HG03097 (cell line): Measurements from ENCODE around the gene DCLK1.

Experiments
- ATAC-seq: cut with Tn5 transposase; IDR thresholded peaks from one replicate; pipeline ENCODE4 v1.9.1; 2021; ENCODE audit not compliant: unreplicated experiment, low FRiP score

The DCLK1 gene

DNA sequence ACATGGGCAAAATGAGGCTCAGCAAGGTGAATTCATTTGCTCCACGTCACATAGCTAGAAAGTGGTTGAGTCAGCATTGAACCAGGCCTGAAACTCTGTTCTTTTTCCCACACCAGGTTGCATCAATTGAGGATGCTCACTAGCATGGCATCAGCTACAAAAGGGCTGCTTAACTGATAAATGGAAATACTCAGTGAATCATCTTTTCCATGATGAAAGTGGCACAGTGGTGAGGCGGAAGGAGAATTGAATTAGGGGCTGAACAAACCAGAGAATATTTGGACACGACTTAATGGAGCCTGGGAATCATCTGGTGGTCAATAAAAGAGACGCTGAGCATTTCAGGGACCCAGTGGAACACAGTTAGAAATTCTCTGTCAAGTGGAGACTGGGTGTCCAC lies 334.6 kb downstream of the DCLK1 start:
- no peak for ATAC-seq

DNA sequence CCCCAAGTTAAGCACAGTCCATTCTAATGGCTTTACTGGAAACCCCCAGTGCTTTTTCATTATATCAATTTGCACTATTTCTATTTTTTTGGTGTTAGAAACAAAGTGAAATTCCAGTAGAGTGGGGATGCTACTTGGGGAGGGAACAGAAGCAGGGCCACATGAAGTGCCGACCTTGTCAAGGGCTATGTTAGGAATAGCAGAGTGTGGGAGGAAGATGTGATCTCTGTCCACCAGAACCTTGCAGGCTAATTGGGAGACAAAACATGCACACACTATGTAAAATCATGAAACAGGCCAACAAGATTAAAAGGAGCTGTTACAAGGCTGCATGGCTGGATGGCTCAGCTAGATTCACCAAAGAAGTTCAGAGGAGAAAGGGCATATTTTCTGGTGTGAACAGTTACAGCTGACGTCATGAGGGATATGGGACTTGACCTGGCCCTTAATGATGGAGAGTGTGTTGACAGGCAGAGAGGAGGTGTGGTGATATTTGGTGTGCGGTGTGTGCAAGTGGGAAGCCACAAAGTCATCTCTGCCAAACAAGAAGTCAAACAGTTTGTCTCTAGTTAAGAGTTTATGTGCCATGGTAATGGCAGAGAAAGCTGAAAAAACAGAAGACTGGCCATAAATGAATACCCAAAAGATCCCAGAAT lies 336.3 kb downstream of the DCLK1 start:
- no peak for ATAC-seq

DNA sequence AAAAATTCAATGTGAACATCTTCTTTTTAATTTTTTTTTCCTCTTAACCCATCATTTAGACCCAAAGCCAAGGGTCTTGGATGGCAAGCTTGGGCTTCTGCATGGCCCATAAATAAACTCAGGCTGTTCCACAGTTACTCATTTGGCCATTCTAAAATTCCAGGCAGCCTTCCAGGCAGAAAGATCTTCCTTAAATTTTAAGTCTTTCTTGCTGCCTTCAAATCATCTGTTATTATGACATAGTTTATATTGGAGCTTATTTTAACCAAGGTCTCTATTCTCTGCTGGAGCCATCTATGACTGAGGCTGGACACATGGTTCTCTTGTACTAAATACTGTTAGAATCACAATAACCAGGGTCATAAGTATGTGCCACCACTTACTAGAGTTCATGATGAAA lies 337.4 kb downstream of the DCLK1 start:
- no peak for ATAC-seq

- ATAC-seq: no peak
Measured at GRCh38 chr13:35792911-35793310, 338.3 kb downstream of the DCLK1 start.

DNA sequence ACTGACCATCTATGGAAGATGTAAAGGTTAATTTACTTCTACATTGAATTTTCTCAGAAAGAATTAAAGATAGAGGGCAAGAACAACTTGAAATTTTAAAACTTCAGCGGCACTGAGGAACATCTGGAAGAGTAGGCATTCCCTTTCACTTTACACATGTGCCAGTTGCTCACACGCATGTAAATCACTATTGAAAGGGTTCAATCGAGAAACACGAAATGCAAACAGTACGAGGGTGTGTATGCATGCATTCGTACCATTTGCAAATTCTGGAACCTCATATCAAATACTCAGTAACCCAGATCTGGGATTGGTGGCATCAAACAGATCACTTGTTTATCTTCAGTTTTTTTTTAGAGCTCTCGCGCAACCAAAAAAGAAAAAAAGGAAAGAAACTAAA lies 339.2 kb downstream of the DCLK1 start:
- no peak for ATAC-seq

GRCh38 chr13:35791184-35791851 lies 339.9 kb downstream of the DCLK1 start:
- no peak for ATAC-seq

- no peak for ATAC-seq
Measured at GRCh38 chr13:35789335-35790165, 341.6 kb downstream of the DCLK1 start.

- ATAC-seq: no peak
Measured at GRCh38 chr13:35787937-35788336, 343.2 kb downstream of the DCLK1 start.

DNA sequence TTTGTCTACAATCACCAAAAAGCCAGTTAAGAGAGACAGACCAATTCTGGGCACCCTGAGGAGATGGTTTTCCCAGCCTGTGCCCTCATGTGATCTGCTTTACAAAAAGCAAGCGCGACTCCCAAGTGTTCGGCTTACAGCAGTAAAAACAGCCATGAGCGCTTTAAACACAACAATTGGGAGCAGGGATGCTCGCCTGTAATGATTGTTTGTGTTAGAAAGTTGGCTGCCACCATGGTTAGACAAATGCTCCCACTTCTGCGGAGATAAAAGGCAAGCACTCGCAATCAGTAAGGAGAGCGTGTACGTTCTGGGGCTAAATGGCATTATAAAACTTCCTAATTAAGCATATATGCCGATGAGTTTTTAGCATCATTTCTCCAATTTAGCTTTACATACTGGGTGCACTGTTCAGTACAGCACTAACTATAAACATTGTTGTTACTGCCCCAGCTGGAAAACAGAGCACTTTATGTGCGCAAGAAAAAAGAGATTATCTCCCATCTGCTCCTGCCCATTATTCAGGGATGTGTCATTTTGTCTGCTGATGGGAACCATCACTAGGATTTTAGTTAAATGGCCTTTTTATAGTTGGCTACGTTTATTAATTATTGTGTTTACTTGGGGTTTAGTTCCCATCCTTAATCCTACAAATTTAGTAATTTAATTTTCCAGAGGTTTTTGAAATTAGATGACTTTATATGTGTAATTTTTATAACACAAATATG lies 345.4 kb downstream of the DCLK1 start:
- ATAC-seq: no peak

GRCh38 chr13:35784286-35784951 lies 346.8 kb downstream of the DCLK1 start:
- ATAC-seq: no peak

DNA sequence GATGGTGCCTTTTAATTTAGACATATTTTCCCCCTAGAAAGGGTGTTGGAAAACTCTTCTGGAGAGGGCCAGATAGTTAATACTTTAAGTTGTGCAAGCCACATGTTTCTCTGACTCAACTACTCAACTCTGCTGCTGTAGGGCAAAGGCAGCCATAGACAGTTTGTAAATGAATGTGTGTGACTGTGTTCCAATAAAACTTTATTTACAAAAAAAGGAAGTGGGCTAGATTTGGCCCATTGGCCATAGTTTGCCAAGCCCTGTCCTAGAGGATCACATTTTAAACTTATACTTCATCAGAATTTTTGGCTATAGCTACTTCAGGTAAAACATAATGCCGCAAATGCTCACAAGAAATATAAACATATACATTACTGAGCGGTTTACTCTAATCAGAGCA lies 348.4 kb downstream of the DCLK1 start:
- ATAC-seq: no peak

- no peak for ATAC-seq
Measured at GRCh38 chr13:35781036-35782000, 349.9 kb downstream of the DCLK1 start.

DNA sequence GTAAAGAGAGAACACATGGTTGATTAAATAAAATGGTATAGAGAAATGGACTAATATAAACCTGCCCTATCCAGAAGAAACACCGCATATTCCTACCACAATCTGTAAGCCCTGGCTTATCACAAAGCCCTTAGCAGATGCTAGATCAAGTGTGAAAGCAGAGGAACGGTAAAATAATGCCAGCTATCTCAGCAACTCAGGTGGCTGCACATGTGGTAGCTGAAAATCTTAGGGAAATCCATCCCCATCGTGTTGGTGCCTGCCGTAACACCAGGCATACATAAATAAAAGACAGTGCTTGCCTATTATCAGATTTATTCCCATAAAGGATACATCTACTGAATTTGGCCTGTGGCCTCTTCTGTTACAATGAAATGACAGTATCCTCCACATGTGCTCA lies 350.6 kb downstream of the DCLK1 start:
- ATAC-seq: no peak

- no peak for ATAC-seq
Measured at GRCh38 chr13:35771898-35772297, 359.3 kb downstream of the DCLK1 start.

DNA sequence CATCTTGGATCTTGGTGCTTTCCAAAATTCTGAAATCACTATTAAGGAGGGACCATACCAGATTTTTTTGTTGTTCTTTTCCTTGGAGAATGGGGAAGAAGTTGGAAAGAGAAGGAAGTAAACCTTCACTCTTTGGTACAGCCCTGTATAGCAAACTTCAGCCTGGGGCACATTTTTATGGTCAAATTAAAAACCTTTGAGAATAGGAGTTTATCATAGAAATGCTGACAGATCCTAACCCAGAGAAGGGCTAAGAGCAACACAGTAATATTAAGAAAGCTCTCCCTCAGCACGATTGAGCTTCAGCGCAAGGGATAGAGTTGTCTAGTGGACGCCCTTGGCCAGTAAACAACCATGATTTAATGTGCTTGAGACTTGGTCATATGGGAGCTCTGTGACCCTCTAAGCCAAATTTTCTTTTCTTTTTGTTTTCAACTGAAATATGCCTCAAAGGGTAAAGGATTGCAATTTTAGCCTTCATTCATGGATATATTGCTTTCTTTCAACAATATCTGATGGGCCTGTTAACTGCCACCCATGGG lies 360.4 kb downstream of the DCLK1 start:
- no peak for ATAC-seq

- no peak for ATAC-seq
Measured at GRCh38 chr13:35769812-35770211, 361.4 kb downstream of the DCLK1 start.

- no peak for ATAC-seq
Measured at GRCh38 chr13:35768551-35768950, 362.6 kb downstream of the DCLK1 start.

DNA sequence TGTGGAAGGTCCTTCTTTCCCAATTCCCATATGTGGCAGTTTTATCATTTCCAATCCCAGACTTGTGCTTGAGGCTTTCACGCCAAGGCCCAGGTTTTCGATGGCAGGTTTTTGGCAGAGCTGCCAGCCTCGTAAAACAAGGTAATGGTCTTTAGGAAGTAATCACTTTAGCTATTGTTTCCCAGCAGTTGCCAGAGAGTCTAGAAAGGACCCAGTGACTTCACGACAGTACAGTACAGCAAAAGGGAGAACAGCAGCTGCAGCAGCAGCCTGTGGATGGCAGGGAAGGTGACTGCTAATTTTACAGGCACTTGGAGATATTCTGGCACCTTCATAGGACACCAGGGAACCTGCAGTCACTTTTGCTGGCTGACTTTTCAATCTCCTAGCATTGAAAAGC lies 363.1 kb downstream of the DCLK1 start:
- no peak for ATAC-seq
